OCI-LY7 (cell line): ENCODE results near the gene UGT1A3. TPM values are rescaled to one million over a fixed set of nuclear protein-coding genes. Genes with fewer than 3 reads are reported as not detected.

Experiments used
- BruUV-seq: library from RNA; stranded (reverse); fragments of 400-500 nt; replicated peaks from 2 replicates; lab custom pipeline; 2021; lab: Mats Ljungman, UMichigan
- CTCF ChIA-PET: fragments of 300-600 bp; sonication (Branson Sonifier 250); formaldehyde crosslinking; loops from one replicate; lab custom pipeline; 2022; ENCODE audit warnings: antibody characterized with exemption; ENCODE audit not compliant: unreplicated experiment; lab: Charles Lee
- POLR2A ChIA-PET: fragments of 300-600 bp; sonication (Branson Sonifier 250); formaldehyde crosslinking; loops from one replicate; lab custom pipeline; 2022; ENCODE audit warnings: antibody characterized with exemption; lab: Charles Lee
- DNase-seq: peaks from one replicate; pipeline ENCODE4 v3.0.0-alpha.2; 2015; ENCODE audit warnings: low spot score
- H2AFZ ChIP-seq: fragments of 200-600 bp; sonication (generic), shearing (Covaris generic); 2 replicates; pipeline ENCODE4 v1.6.1; 2014; ENCODE audit warnings: mild to moderate bottlenecking, antibody characterized with exemption, low read length, moderate library complexity
- H3K27ac ChIP-seq: fragments of 200-600 bp; sonication (generic); 2 replicates; pipeline ENCODE4 v1.5.1; 2014; ENCODE audit warnings: mixed run types, low read depth, mild to moderate bottlenecking, moderate library complexity, low read length, inconsistent platforms; ENCODE audit not compliant: poor library complexity, severe bottlenecking
- H3K36me3 ChIP-seq: fragments of 200-600 bp; sonication (generic); 2 replicates; pipeline ENCODE4 v1.6.1; 2014; ENCODE audit warnings: mild to moderate bottlenecking, antibody characterized with exemption, low read length, moderate library complexity, mixed read lengths; ENCODE audit not compliant: insufficient read depth
- H3K4me1 ChIP-seq: fragments of 200-600 bp; sonication (generic); 2 replicates; pipeline ENCODE4 v1.5.1; 2014; ENCODE audit warnings: mild to moderate bottlenecking, low read length; ENCODE audit not compliant: insufficient read depth, poor library complexity, severe bottlenecking
- H3K4me2 ChIP-seq: fragments of 200-600 bp; sonication (generic); 2 replicates; pipeline ENCODE4 v1.6.1; 2014; ENCODE audit warnings: mild to moderate bottlenecking, low read length
- H3K4me3 ChIP-seq: fragments of 200-600 bp; sonication (generic); 2 replicates; pipeline ENCODE4 v1.5.1; 2014; ENCODE audit warnings: mild to moderate bottlenecking, low read depth, low read length; ENCODE audit not compliant: poor library complexity, severe bottlenecking
- H3K79me2 ChIP-seq: fragments of 200-600 bp; sonication (generic); 2 replicates; pipeline ENCODE4 v1.6.1; 2016; ENCODE audit warnings: low read depth, mild to moderate bottlenecking, low read length, moderate library complexity, mixed read lengths; ENCODE audit not compliant: insufficient read depth
- H3K9me2 ChIP-seq: fragments of 200-600 bp; sonication (generic); 2 replicates; pipeline ENCODE4 v1.6.1; 2016; ENCODE audit warnings: mild to moderate bottlenecking, low read length, mixed read lengths; ENCODE audit not compliant: insufficient read depth
- H3K9me3 ChIP-seq: fragments of 200-600 bp; sonication (generic); 2 replicates; pipeline ENCODE4 v1.6.1; 2014; ENCODE audit warnings: mild to moderate bottlenecking, mixed run types, low read length, mixed read lengths
- H4K20me1 ChIP-seq: fragments of 200-600 bp; sonication (generic); 2 replicates; pipeline ENCODE4 v1.6.1; 2014; ENCODE audit warnings: mild to moderate bottlenecking, antibody characterized with exemption, low read length, moderate library complexity, mixed read lengths; ENCODE audit not compliant: insufficient read depth
- EZH2phosphoT487 ChIP-seq: fragments of 200-600 bp; sonication (generic); IDR thresholded peaks from 2 replicates; pipeline ENCODE4 v1.6.1; 2018; ENCODE audit warnings: low read depth, borderline replicate concordance, mild to moderate bottlenecking, mixed run types, antibody characterized with exemption, low read length, moderate library complexity, mixed read lengths
- intact Hi-C: fragments of 100-400 bp; cut with micrococcal nuclease; formaldehyde crosslinking; loops from one replicate; pipeline ENCODE4 v1.10.0; 2022; ENCODE audit not compliant: unreplicated experiment
- total RNA-seq, 2 experiments: library from RNA; depleted of rRNA in 1 of 2; stranded (reverse); fragments of >200 nt in 1 of 2; shearing (Covaris generic) in 1 of 2; gene quantifications; 2 replicates each; pipeline ENCODE4 v1.2.3, GENCODE V29; 2014 to 2022
- TF ChIP-seq, protein P1 (sequence below): fragments of 200-600 bp; sonication (generic); conservative IDR thresholded peaks from 2 replicates; pipeline ENCODE4 v1.5.1; 2014; ENCODE audit warnings: mild to moderate bottlenecking, antibody characterized with exemption, low read length, moderate library complexity, mixed read lengths

UGT1A3 gene
- total RNA-seq, 2 experiments from 2014 or later, result not detected

DNA sequence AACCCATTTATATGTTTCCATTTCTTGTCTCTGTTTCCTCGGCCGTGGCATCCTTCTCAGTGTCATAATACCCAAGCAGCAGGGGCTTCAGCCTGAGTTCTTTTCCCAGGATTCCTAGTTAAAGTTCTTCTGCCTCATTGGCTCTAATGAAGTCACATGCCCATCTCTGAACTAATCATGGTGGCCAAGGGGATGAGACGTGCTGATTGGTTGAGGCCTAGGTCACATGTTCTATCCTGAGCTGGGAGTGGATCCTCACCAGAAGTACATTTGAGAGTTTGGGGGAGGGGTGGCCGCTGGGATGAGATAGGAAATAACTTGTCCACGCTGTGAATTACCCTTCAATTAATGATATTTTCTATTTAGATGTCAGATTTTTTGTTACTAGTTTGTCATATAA is 19.9 kb upstream of the UGT1A3 start:
- intact Hi-C loops, result no loop called here
- H3K4me2 ChIP-seq, result no peak overlapping the region
- H3K4me3 ChIP-seq, result no peak overlapping the region
- no peak for DNase-seq
- H2AFZ ChIP-seq, result no peak overlapping the region
- no peak for TF ChIP-seq EZH2phosphoT487
- TF ChIP-seq, protein P1, sequence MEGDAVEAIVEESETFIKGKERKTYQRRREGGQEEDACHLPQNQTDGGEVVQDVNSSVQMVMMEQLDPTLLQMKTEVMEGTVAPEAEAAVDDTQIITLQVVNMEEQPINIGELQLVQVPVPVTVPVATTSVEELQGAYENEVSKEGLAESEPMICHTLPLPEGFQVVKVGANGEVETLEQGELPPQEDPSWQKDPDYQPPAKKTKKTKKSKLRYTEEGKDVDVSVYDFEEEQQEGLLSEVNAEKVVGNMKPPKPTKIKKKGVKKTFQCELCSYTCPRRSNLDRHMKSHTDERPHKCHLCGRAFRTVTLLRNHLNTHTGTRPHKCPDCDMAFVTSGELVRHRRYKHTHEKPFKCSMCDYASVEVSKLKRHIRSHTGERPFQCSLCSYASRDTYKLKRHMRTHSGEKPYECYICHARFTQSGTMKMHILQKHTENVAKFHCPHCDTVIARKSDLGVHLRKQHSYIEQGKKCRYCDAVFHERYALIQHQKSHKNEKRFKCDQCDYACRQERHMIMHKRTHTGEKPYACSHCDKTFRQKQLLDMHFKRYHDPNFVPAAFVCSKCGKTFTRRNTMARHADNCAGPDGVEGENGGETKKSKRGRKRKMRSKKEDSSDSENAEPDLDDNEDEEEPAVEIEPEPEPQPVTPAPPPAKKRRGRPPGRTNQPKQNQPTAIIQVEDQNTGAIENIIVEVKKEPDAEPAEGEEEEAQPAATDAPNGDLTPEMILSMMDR, result no peak
- no peak overlapping the region for H3K27ac ChIP-seq
- H3K4me1 ChIP-seq, result no peaks in the 10 kb centered on the region
- no peaks in the 10 kb centered on the region for H4K20me1 ChIP-seq
- H3K9me2 ChIP-seq, result no peaks in the 10 kb centered on the region
- ChIA-PET CTCF (no interaction called here), POLR2A (no interaction called here)
- no TSS peak for BruUV-seq
- no peaks in the 10 kb centered on the region for H3K9me3 ChIP-seq
- no peaks in the 10 kb centered on the region for H3K79me2 ChIP-seq
- no peaks in the 10 kb centered on the region for H3K36me3 ChIP-seq

DNA sequence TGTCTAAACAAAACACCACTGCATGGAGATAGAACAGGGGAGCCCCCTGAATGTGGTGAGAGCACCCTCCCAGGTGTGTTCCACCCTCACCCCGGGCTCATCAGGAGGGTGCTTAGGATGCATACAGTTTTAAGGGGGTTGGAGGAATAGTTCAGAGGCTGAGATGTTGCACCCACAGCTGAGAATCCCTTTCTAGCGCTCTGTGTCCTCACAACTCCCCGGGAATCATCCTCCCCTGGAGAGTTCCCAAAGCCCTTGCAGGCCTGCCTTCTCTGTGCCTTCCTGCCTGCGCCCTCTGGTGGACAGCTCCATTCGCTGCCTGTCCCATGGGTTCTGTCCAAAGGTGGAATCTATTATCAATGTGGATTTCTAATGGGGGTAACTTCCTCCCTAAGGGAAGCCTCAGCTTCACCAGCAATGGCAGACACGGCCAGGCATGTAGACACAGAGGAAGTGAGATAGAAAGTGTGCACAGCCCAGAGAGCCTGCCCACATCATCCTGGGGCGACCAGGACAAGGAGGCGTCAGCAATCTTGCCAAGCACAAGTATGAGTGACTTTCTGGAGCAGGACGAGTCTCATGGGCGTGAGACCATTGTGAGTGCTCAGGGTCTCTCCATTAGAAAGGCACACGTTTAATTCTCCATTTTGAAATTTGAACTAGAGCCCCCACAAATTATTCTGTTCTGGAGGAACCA is 17.4 kb upstream of the UGT1A3 start:
- POLR2A ChIA-PET, result interaction anchor here (0.8 kb wide), 1 partner anchor 190 kb away, joined by 3 read pairs; no protein-coding TSS in a partner anchor
- Histone ChIP-seq H3K36me3 (no peaks in the 10 kb centered on the region), H2AFZ (no peak overlapping the region), H3K4me2 (no peak overlapping the region), H3K79me2 (no peaks in the 10 kb centered on the region), H3K9me2 (no peaks in the 10 kb centered on the region), H4K20me1 (no peaks in the 10 kb centered on the region), H3K4me1 (no peaks in the 10 kb centered on the region), H3K27ac (no peak overlapping the region), H3K9me3 (no peaks in the 10 kb centered on the region), H3K4me3 (no peak overlapping the region)
- intact Hi-C loops, result loop anchor here (1.0 to 5.0 kb wide), 2 partner anchors 121 to 231 kb away; no protein-coding TSS in a partner anchor
- DNase-seq, result peak; percentile 71
- no TSS peak for BruUV-seq
- TF ChIP-seq, protein P1, result peak; percentile 94
- no peak for TF ChIP-seq EZH2phosphoT487
- CTCF ChIA-PET, result no interaction called here

DNA sequence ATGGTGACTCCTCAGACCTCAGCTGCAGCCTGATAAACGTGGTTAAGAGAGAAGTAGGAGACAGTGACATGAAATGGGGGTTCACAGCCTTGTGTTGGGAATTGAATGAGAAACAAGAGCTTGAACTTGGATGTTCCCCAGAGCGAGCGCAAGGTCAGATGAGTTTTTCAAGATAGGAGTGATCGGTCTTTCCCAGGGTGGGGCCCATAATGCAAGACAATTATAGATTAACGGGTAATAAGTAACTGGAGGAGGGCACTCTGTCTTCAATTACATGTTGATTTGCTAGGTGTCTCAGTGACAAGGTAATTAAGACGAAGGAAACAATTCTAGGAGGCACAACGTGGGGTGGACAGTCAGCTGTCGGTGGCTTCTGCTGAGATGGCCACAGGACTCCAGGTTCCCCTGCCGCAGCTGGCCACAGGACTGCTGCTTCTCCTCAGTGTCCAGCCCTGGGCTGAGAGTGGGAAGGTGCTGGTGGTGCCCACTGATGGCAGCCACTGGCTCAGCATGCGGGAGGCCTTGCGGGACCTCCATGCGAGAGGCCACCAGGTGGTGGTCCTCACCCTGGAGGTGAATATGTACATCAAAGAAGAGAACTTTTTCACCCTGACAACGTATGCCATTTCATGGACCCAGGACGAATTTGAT is 16.1 kb upstream of the UGT1A3 start, which contains the start of gene UGT1A5:
Gene UGT1A5, plus strand, starts transcription at position 297 of the 651 bp plus-strand sequence. Its CDS starts 85 bp downstream, at position 382.
- Histone ChIP-seq H3K4me1 (no peaks in the 10 kb centered on the region), H3K27ac (no peak within 1 kb of the TSS), H4K20me1 (no peaks in the 10 kb centered on the region), H3K79me2 (no peaks in the 10 kb centered on the region), H3K9me2 (no peaks in the 10 kb centered on the region), H3K36me3 (no peaks in the 10 kb centered on the region), H3K4me3 (no peak within 1 kb of the TSS), H3K9me3 (no peaks in the 10 kb centered on the region), H3K4me2 (no peak within 1 kb of the TSS), H2AFZ (no peak within 1 kb of the TSS)
- POLR2A ChIA-PET, result no interaction called here
- intact Hi-C loops, result loop anchor here (5.0 kb wide), 1 partner anchor 120 kb away; no protein-coding TSS in a partner anchor
- TF ChIP-seq, protein P1, result no peak
- TF ChIP-seq EZH2phosphoT487, result no peak
- BruUV-seq, result no TSS peak
- no peak for DNase-seq
- CTCF ChIA-PET, result no interaction called here
